AG09309 (cell line): ENCODE data around the gene NT5C2.
"Not testable (repeated sequence)": the region's sequence is repeated elsewhere in the genome, so short reads cannot be mapped to it uniquely, and the experiment has no call there.

Experiments
- DNase-seq: peaks from one replicate; pipeline ENCODE4 v3.0.0-alpha.2; 2010; ENCODE audit warnings: low read depth
- H3K4me3 ChIP-seq: 2 replicates; pipeline ENCODE4 v1.5.1; 2011; ENCODE audit warnings: mild to moderate bottlenecking, low read depth, low read length, moderate library complexity; ENCODE audit not compliant: control insufficient read depth
- TF ChIP-seq, protein P1 (sequence below): IDR thresholded peaks from 2 replicates; pipeline ENCODE4 v1.5.1; 2011; ENCODE audit warnings: mild to moderate bottlenecking, low read depth, low read length, inconsistent platforms; ENCODE audit not compliant: insufficient read depth, control insufficient read depth; ENCODE audit errors: missing control alignments

The NT5C2 gene

DNA sequence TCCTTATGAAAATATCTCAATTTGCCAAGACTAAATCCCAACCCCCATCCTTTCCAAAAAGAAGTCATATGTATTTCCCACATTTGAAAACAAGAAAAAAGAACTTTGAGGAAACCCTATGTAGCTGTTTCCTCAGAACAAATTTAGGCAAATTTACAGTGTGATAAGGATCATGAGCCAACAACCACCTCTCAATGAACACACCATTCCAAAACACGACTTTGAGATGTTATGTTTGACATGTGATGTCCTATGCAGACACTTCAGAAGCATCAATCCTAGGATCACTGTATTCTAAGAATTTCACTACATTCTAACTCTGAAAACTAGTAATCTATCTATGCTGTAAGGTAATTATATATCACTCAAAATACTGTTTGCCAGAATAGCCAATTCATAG lies 62.2 kb downstream of the NT5C2 start:
- TF ChIP-seq, protein P1, sequence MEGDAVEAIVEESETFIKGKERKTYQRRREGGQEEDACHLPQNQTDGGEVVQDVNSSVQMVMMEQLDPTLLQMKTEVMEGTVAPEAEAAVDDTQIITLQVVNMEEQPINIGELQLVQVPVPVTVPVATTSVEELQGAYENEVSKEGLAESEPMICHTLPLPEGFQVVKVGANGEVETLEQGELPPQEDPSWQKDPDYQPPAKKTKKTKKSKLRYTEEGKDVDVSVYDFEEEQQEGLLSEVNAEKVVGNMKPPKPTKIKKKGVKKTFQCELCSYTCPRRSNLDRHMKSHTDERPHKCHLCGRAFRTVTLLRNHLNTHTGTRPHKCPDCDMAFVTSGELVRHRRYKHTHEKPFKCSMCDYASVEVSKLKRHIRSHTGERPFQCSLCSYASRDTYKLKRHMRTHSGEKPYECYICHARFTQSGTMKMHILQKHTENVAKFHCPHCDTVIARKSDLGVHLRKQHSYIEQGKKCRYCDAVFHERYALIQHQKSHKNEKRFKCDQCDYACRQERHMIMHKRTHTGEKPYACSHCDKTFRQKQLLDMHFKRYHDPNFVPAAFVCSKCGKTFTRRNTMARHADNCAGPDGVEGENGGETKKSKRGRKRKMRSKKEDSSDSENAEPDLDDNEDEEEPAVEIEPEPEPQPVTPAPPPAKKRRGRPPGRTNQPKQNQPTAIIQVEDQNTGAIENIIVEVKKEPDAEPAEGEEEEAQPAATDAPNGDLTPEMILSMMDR = no peak

DNA sequence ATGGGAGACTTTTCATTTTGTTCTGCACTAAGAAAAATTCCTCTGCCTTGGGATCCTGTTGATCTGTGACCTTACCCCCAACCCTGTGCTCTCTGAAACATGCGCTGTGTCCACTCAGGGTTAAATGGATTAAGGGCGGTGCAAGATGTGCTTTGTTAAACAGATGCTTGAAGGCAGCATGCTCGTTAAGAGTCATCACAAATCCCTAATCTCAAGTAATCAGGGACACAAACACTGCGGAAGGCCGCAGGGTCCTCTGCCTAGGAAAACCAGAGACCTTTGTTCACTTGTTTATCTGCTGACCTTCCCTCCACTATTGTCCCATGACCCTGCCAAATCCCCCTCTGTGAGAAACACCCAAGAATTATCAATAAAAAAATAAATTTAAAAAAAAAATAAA lies 62.9 kb downstream of the NT5C2 start:
- not testable (repeated sequence) for DNase-seq, H3K4me3 ChIP-seq

More for the DNA sequence above, 62.2 kb downstream of the NT5C2 start:
- no peak for DNase-seq
- H3K4me3 ChIP-seq = no peak overlapping the region

DNA sequence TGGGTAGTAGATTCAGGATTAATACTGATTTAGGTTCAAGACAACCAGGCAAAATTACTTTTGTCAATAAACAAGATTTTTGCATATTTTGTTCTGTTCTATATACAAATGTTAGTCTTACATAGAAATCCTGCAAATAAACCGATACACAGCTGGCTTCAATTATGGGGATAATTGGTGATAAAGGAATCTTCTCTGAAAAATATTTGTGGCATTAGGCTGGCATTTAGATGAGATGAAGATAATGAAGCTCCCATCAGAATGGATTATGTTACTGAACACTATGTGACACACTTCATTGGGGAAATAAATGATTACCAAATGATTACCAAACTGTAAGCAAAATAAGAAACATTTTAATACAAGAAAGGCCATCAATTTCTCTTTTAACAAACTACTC lies 65.8 kb downstream of the NT5C2 start:
- H3K4me3 ChIP-seq = no peak overlapping the region
- TF ChIP-seq, protein P1 = no peak
- DNase-seq = no peak

DNA sequence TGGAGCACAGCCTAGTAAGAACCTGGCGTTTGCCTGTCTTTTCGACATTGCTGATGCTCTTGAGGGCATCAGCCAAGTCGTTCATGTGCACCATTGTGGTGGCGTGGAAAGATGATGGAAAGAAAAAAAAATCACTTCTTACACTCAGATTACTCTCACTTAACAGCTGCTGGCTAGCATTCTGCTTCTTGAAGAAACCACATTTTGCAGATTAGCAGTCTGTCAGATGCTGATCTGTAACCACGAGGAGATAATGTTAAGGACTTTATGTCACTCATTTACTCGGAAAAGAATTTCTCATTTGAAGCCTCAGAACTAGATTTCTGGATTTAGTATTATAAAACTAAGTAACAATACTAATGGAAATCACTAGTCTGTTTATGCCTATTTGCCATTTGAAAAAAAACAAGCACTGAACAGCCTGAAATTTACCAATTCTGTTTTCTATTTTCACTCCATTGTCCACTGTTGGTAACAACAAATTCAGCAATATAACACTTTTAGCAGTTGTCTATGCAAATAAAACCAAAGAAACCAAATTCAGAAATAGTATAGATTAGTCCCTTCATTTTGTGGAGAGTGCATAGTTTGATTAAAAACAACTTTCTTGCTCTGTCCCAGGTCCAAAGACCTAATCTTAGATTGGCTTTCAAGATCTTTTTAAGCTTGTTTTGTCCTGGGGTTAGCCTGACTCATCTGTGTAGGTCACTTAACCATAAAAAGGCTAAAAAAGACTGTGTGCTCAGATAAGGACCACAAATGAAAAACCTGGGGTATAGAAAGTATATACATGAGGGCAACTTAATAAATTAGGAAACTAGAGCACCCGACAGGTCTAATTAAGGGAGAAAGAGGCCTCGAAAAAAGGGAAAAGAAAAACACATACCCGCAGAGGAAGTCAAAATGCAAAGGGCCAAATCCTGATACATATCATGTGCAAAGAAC lies 67.5 kb downstream of the NT5C2 start:
- no peak for DNase-seq
- H3K4me3 ChIP-seq = no peak overlapping the region
- TF ChIP-seq, protein P1 = no peak

DNA sequence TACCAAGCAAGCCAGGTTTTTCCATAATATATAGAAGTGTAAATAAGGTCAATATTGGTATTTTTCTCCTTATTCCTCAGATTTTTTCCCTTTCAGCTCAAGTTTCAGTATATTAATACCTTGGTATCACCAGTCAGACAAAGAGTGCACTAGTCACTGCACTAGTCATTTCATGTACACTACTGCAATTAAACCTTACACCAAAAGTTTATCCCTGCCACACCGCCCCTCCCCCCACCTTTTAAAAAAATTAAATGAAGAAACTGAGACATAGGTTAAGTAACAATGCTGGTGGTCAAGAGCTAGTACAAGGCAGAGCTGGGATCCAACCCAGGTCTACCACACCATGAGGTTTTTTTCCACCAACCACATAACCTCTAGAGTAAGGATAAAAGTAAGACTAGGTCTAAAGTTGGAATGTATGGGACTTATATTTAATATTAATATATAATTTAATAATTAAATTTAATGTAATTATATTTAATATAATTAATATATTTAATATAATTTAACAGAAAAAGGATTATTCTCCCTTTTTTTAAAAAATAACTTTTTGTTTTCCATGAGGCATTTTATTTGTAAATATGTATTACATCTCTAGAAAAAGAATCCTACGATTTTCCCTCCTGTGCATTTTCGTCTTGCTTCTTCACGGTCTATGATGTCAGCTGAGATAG lies 68.5 kb downstream of the NT5C2 start:
- H3K4me3 ChIP-seq = no peak overlapping the region
- TF ChIP-seq, protein P1 = no peak
- no peak for DNase-seq

DNA sequence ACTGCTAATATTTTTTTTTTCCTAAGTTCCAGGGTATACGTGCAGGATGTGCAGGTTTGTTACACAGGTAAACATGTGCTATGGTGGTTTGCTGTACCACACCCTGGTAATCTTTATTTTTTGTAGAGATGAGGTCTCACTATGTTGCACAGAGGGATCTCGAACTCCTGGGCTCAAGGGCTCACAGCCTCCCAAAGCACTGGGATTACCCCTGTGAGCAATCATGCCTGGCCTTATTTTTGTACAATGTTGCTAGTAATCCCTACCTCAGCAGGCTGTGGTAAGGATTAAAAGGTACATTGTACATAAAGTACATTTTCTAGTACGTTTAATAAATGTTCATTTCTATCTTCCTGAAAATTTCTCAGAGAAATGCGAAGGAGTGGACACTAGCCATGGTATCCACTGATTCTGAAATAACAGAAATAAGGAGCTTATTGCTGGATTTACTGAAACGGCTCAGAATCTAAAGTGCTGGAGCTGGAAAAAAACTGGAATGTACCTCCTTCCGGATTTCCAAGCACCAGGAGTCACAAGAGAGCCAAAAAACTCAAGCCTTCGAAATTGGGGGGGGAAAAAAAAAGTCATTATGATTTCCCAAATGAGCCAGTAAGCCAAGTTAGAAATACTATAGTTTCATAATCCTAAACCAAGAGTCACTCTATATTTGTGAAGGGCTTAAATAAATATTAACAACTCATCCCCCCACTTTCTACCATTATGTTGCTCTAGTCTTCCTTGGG lies 69.6 kb downstream of the NT5C2 start:
- no peak for DNase-seq
- H3K4me3 ChIP-seq = no peak overlapping the region
- TF ChIP-seq, protein P1 = no peak
